HG03457 (cell line): ENCODE data around the gene RSRC1.
"Not testable (repeated sequence)": the region's sequence is repeated elsewhere in the genome, so short reads cannot be mapped to it uniquely, and the experiment has no call there.

Source experiments
- ATAC-seq: cut with Tn5 transposase; IDR thresholded peaks from one replicate; pipeline ENCODE4 v1.9.1; 2021; ENCODE audit warnings: moderate number of reproducible peaks; ENCODE audit not compliant: unreplicated experiment

Gene RSRC1

DNA sequence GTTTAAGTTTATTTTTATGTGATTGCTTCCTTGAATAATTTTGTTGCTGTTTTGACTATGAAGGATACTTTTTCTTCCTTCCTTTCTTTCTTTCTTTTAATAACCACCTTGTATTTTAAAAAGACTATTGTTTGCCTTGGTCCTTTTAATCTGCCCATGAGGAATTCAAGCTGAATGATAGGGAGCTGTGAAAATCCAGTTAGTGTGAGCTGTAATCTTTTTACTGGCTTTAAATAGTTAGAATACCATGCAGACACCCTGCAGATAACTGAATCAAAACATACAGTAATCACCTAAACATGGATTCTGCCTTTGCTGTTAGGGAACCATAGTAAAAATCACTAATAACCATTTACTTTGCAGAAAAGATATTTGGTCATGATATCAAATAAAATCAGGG is 110.7 kb downstream of the RSRC1 start:
- ATAC-seq, result no peak

DNA sequence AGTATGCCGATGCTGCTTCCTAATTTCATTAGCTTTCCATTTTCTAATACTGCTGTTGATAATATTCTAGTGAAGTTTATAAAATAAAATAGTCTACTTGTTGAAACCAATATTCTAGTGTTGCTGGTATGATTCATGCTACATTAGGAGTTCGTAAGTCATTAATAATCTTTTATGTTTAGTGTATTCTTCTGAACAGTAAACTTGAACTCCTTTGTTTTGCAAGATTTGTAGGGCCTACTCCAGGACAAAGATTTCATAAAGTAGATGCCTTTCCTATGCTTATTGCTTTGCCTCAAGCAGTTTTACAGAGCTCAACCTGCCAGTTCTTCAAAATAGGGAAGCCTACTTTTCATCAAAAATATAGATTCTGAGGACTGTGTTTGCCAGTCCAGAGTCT is 111.5 kb downstream of the RSRC1 start:
- no peak for ATAC-seq

DNA sequence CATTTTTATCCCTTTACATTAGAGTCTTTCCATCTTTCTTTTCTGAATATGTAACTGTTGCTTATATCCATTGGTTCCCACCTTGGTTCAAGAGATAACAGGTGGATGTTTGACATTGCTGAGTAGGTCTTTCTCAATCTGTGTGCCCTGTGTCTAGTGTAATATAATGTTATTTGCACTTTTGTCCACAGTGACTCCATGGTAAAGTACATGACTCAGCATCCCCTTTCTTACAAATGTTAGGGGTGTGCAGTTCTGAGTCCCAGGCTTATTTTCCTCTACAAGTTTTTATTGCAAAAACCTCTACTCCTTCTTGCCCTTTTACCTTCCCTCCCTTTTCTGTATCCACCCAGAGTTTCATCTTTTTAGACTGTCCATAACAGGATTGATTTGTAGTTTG is 116.5 kb downstream of the RSRC1 start:
- no peak for ATAC-seq

DNA sequence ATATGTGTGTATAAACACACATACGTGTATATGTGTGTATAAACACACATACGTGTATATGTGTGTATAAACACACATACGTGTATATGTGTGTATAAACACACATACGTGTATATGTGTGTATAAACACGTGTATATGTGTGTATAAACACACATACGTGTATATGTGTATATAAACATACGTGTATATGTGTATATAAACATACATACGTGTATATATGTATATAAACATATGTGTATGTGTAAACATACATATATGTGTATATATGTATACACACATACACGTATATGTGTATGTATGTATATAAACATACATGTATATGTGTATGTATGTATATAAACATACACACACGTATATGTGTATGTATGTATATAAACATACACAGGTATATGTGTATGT is 119.1 kb downstream of the RSRC1 start:
- not testable (repeated sequence) for ATAC-seq

DNA sequence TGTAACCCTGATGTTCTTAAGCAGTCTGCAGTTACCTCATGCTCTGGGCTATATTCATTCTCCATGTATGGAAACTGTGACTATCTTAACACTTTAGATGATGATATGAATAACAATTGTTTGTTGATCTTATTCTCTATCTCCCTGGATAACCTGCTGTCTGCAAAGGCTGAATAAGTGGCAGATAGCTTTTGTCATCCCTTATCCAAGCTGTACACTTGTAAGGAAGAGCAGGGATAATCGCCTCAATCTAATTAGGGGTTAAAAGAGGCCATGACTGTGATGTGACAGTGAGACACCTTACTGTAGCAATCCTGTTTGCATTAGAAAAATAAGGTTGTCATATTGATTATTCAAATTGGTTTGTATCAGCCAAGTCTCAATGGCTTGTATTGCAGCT is 123.9 kb downstream of the RSRC1 start:
- ATAC-seq, result no peak

DNA sequence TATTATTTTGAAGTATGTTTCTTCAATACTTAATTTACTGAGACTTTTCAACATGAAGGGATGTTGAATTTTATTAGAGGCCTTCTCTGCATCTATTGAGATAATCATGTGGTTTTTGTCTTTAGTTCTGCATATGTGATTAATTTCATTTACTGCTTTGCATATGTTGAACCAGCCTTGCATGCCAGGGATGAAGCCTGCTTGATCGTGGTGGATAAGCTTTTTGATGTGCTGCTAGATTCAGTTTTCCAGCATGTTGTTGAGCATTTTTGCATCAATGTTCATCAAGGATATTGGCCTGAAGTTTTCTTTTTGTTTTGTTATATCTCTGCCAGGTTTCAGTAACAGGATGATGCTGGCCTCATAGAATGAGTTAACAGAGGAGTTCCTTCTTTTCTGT is 134.4 kb downstream of the RSRC1 start:
- no peak for ATAC-seq

DNA sequence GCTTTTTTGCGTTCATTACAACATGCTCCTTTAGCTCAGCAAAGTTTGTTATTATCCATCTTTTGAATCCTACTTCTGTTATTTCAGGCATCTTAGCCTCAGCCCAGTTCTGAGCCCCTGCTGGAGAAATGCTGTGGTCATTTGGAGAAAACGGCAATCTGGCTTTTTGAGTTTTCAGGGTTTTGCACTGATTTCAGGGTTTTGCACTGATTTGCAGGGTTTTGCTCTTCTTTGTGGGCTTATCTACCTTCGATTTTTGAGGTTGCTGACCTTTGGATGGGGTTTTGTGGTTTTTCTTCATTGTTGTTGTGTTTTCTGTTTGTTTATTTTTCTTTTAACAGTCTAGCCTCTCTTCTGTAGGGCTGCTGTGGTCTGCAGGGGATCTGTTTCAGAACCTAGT is 137.4 kb downstream of the RSRC1 start:
- no peak for ATAC-seq

DNA sequence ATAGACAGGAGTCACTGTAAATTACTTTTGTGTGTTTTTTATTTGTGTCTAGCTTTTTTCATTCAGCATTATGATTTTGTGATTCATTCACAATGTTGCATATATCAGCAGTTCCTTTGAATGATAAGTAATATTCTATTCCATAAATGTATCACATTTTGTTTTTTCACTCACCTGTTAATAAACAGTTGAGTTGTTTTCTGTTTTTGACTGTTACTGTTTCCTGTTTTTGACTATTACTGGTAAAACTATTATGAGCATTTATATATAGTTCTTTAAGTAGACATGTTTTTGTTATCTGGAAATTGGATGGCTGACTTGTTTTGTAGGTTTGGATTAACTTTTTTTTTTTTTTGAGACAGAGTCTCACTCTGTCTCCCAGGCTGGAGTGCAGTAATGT is 138.4 kb downstream of the RSRC1 start:
- ATAC-seq, result no peak

DNA sequence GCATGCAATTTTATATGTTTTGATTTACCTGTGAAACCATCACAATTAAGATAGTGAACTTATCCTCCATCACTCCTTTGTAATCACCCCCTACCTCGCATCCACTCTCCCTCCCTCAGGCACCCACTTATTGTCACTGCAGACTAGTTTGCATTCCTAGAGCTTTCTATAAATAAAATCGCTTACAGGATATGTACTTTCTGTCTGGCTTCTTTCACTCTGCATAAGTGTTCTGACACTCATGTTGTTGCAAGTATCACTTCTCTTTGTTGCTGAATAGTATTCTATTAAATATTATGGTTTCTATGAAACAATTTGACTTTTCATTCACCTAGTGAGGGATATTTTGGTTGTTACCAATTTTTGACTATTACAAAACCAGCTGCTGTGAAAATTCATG is 139.3 kb downstream of the RSRC1 start:
- ATAC-seq, result no peak

DNA sequence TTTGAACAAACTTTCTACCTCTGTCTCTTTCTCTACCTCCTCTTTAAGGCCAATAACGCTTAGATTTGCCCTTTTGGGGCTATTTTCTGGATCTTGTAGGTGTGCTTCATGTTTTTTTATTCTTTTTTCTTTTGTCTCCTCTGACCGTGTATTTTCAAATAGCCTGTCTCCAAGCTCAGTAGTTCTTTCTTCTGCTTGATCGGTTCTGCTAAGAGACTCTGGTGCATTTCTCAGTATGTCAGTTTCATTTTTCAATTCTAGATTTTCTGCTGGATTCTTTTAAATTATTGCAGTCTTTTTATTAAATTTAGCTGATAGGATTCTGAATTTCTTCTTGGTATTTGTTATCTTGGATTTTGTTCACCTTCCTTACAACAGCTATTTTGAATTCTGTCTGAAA is 148.7 kb downstream of the RSRC1 start:
- no peak for ATAC-seq

DNA sequence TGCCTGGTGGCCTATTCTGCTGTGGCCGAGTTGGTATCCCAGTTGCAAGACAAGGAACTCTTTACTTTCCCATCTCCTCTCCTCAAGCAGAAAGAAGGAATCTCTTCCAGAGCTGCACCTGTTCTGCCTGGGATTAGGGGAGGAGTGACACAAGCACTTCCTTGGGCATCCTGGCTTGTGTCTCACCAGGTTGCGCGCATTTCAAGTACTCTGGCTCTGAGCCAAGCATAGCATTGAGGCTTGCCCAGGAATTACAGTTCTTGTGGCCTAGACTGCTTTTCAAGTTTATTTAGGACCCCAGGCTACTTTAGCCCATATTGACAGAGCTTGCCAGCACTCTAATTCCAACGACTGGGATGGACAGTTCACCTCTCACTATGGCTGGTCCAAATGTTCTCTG is 150.5 kb downstream of the RSRC1 start:
- no peak for ATAC-seq

DNA sequence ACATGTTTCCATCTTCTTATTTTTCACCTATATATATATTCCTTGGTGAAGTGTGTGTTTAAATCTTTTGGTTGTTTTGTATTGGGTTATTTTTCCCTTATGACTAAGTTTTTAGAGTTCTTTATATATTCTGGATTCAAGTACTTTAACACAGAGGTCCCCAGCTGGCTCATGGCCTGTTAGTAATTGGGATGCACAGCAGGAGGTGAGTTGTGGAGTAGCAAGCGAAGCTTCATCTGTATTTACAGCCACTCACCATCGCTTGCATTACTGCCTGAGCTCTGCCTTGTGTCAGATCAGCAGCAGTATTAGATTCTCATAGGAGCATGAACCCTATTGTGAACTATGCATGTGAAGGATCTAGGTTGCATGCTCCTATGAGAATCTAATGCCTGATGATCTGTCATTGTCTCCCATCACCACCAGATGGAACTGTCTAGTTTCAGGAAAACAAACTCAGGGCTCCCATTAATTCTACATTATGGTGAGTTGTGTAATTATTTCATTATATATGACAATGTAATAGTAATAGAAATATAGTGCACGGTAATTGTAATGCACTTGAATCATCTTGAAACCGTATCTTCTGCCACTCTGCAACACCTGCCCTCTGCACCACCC is 151.6 kb downstream of the RSRC1 start:
- ATAC-seq, result no peak

DNA sequence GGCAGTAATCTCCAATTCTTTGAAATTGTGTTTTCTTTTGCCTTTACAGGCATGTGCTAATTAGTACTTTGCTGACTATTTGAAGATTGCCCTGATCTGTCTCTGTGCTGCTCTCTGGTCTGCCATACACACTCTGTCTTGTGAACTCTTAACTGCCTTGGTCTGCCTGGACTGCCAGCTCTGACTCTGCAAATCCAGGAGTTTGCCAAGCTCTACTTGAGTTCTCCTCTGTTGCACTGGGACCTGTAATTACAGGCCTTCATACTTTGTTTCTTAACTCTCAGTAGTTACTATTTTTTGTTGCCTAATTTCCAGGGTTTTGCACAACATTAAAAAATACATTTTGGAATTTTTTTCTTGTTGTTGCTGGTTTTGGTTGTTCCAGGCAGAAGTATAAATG is 155.0 kb downstream of the RSRC1 start:
- ATAC-seq, result no peak

DNA sequence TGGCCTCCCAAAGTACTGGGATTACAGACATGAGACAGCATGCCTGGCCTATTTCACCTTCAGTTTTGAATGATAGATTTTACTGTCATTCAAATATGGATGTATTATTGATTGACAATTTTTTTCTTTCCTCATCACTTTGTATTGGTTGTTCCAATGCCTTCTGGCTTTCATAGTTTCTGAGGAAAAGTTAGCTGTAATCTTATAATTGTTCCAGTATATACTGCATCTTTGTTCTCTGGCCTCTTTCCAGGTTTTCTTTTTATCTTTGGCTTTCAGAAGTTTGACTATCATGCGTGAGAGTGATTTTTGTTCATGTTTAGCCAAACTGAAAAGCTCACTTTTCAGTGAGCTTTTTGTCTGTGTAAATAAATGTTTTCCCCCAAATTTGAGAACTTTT is 157.1 kb downstream of the RSRC1 start:
- no peak for ATAC-seq

DNA sequence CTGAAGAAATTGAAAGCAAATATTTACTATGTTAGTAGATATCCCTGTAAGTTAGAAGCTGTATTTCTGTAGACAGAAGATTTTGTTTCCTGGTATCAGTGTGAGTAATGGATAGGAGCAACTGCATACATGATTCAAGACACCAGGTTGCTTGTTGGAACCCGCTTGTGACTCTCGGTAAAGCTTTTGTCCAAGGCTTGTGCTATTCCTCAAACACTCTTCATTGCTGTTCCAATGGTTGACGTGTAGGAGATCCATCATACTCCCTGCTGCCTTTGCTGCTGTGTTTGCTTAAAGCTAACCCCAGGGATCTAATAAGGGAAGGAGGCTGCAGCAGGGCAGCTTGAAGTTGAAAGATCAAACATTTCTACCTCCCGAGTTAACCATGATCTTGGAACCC is 160.1 kb downstream of the RSRC1 start:
- no peak for ATAC-seq

DNA sequence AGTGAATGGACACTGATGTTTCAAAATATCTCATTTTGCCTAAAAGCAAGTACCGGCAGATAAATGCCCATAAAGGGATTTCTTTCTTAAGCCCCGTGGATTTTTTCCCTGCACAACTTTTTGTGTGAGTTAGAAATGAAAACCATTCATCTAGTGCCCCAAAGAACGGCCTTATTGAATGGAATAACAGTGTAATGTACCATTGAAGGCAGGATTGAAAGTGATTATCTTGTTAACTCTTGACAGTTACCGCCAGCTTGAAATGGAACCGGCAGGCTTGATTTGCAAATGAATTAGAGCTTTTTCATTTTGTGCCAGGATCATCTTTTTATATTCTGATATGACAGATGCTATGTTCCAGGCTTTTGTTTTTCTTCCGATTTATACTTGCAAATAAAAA is 162.2 kb downstream of the RSRC1 start:
- ATAC-seq, result no peak

DNA sequence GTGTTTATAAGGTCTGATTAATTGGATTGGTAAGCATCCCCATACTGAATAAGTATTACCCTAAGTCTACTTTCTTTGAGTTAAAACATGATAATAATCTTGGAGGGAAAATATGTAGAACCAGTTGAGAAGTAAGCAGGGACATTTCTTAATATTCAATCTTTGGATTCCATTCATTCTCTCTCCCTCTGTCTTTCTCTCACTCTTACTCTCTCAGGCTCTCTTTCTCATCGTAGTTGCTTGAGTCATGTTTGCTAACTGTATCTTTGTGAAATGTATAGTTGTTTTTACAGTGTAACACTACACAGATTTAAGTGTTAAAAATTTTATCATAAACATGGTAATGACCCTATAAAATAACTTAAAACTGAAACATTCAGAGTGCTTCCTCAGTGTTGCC is 163.8 kb downstream of the RSRC1 start:
- ATAC-seq, result no peak

DNA sequence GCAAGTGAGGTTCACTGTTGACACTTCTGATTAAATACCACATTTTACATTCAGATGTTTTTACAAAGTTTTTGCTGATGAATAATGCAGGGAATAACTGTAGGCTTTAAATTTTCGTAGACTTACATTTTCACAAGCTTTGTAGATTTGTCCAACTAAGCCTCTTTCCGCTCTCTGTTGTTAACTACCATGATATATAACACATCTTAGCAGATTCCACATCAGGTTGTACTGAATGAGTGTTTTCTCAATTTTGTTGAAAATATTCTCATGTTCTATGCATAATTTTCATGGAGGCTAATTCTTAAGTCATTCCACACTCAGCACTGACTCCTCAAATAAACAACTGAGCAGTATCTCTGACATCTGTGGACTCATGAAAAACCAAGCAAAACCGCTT is 168.3 kb downstream of the RSRC1 start:
- no peak for ATAC-seq

DNA sequence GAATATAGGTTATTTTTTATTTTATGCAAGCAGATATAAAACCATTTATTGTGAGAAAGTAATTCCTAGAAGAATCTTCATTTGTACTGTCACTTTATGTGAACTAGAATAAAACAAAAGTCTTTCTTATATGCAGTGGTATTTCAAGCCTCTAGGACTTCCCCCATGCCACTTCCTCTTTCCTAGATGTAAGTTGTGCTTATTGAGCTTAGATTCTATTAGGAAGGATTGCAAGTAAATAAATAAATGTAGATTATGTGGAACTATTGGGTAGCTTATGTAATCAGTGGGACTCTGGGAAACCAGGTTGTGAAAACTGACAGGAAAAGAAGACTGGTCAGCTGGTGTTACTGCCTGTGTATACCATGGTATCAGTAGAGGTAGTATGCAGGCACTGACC is 169.7 kb downstream of the RSRC1 start:
- ATAC-seq, result no peak

DNA sequence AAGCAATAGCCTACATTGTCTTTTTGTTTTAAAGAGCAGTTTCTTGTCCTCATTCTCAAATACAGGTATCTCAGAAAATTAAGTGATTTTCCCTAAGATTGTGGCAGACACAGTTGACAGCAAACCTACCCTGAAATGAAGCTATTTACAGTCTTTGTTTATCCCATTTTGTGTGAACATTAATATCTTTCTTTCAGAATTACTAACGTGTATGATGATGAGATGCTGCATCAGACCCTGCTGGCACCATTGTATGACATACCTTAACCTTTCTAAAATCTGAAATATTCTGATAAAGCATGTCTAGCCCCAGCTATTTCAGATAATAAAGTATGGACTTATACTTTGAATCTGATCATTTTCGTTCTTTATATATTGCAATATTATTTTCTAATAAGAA is 185.9 kb downstream of the RSRC1 start:
- ATAC-seq, result no peak

DNA sequence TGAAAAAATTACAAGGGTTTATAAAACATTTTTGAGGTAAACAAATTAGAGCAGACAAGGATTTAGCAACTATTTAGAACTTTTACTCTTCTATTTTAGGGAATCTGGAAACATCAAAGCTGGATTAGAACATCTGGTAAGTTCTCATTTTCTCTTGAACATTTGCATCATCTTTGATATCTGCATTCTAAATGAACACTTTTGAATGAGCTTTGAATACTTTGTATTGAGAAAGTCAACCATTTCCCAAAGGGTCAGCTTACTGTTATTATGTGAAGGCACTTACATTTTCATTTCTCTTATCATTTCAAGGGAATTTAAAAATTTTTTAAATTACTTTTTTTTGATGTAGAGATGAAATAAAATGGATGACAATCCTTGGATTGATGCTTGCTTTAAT is 188.1 kb downstream of the RSRC1 start:
- no peak for ATAC-seq

DNA sequence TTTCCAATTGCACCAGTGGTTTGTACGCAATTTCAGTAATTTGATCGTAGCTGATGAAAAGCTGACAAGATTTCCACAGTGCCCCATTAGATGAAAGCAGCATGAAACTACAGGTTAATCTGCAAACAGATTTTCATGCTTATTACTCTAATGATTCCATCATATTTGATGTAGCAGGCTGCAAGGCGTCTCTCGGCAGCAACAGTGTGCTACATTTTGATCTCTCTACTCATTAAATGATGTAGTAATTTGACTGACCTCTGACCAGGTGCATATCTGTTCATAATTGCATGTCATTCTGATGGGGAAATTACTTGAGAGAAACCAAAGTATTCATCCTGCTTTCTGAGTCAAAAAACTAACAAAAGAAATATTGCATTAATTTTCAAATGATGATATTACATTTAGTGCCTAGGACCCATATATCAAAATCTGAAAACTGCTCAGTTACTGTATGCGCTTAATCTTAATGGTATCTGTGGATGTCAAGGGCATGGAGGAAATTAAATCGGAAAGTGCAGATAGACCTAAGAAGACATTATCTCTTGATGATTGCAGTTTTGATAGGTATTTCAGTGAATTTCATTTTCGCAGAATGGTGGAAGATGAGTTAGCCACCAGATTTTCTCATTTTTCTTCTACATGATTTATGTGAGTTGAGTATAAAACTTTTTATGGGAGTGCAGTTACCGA is 198.5 kb downstream of the RSRC1 start:
- ATAC-seq, result no peak

DNA sequence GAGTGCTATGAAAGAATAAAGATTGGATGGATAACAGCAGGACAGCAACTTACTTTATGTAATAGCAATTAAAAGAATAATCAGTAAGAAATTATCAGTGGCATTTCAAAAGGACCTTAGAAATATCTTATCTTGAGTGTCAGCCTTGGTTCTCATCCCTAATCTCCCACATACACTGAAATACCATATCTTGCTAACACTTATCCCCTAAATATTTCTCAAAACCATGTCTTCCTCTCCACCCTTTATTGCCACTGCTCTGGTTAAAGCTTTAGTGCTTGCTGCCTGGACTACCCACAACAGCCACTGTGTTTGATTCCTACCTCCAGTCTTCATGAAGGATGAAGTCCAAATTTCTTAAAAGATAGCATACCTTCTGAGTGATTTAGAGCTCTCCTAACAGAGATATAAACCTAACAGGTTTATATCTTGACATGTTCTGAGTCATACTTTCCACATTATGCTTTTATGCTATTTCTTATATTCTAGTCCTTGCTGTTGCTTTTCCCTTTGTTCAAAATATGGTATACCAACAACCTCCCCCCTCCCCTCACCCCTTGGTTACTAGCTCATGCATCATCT is 202.8 kb downstream of the RSRC1 start:
- no peak for ATAC-seq
